T-helper 17 cell (primary cell): ENCODE results near the gene GUCY2C. TPM values are rescaled to one million over a fixed set of nuclear protein-coding genes. Genes with fewer than 3 reads are reported as not detected.

Experiments used
- ATAC-seq: fragments of 150-1000 bp; cut with Tn5 transposase; 2 replicates; pipeline ENCODE4 v1.10.0; 2021; ENCODE audit warnings: mild to moderate bottlenecking, moderate library complexity
- DNase-seq, 3 donors: peaks; one replicate each; pipeline versions ENCODE4 v3.0.0 to v3.0.0-alpha.2; 2020 to 2021
- H3K9me3 ChIP-seq: one replicate; pipeline ENCODE4 v1.7.0; 2013; ENCODE audit warnings: low read length, mild to moderate bottlenecking; ENCODE audit not compliant: control insufficient read depth, poor library complexity, severe bottlenecking
- H3K27ac Mint-ChIP-seq: one replicate; pipeline ENCODE4 v1.8.0; 2022; ENCODE audit warnings: mild to moderate bottlenecking, moderate library complexity, mixed read lengths
- H3K27me3 Mint-ChIP-seq: one replicate; pipeline ENCODE4 v1.8.0; 2022; ENCODE audit warnings: mixed read lengths
- H3K36me3 Mint-ChIP-seq: one replicate; pipeline ENCODE4 v1.8.0; 2022; ENCODE audit warnings: low read depth, mixed read lengths
- H3K4me1 Mint-ChIP-seq: one replicate; pipeline ENCODE4 v1.8.0; 2022; ENCODE audit warnings: mild to moderate bottlenecking, mixed read lengths
- H3K4me3 Mint-ChIP-seq: one replicate; pipeline ENCODE4 v1.8.0; 2022; ENCODE audit warnings: mild to moderate bottlenecking, moderate library complexity, mixed read lengths
- total RNA-seq, 4 donors: library from RNA in 2 of 4; stranded (reverse) in 2 of 4; gene quantifications; one replicate each; pipeline ENCODE4 v1.2.3 and lab custom pipeline; 2022 to 2026

The GUCY2C gene
- total RNA-seq, 2 donors from 2014 or later = not detected

DNA sequence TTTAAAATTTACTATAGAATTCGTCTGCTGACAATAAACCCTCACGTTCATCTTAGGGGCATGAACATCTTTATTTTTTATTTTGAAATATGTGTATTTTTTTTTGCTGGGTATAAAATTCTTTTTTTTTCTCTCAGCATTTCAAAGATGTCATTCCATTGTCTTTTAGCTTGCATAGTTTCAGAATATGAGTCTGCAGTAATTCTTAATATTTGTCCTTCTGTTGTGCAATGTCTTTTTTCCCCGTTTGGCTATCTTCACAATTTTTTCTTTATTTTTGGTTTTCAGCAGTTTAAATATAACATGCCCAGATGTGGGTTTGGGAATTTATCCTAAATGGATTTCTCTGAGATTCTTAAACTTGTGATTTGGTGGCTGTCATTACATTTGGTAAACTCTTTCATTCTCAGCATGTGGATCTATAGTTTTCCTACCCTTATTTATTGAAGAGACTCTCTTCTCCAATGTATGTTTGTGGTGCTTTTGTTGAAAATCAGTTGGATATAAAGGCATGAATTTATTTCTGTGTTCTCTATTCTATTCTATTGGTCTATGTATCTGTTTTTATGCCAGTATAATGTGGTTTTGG lies 90.9 kb downstream of the GUCY2C start:
- H3K36me3 Mint-ChIP-seq = peaks cover 4% of the 10 kb centered on the region
- no peaks in the 10 kb centered on the region for H3K4me1 Mint-ChIP-seq
- no peak overlapping the region for H3K4me3 Mint-ChIP-seq
- no peaks in the 10 kb centered on the region for H3K27me3 Mint-ChIP-seq
- no peak overlapping the region for H3K27ac Mint-ChIP-seq
- peaks cover 4% of the 10 kb centered on the region for H3K9me3 ChIP-seq
- DNase-seq (no peak), ATAC-seq (no peak)

DNA sequence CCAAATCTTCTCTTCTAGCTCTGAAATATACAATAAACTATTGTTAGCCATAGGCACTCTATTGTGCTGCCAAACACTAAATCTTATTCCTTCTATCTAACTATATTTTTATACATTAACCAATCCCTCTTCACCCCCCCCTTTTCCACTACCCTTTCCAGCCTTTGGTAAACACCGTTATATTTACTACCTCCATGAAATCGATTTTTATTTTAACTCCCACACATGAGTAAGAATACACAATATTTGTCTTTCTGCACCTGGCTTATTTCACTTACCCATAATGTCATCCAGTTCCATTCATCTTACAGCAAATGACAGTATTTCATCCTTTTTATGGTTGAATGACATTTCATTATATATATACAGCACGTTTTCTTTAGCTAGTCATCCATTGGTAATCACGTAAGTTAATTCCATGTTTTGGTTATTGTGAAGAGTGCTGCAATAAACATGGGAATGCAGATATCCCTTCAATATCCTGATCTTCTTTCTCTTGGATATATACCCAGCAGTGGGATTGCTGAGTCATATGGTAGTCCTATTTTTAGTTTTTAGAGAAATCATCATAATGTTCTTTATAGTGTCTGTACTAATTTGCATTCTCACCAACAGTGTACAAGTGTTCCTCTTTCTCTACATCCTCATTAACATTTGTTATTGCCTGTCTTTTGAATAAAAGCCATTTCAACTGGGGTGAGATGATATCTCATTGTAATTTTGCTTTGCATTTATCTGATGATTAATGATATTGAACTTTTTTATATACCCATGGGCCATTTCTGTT lies 94.5 kb downstream of the GUCY2C start:
- no peak overlapping the region for H3K27ac Mint-ChIP-seq

GRCh38 chr12:14597480-14597879 lies 98.9 kb downstream of the GUCY2C start:
- Mint-ChIP-seq H3K27me3 (no peaks in the 10 kb centered on the region), H3K36me3 (no peaks in the 10 kb centered on the region), H3K4me1 (no peaks in the 10 kb centered on the region), H3K4me3 (no peak overlapping the region), H3K27ac (no peak overlapping the region)
- ATAC-seq = no peak
- DNase-seq = no peak
- no peaks in the 10 kb centered on the region for H3K9me3 ChIP-seq

More for the DNA sequence above, 94.5 kb downstream of the GUCY2C start:
- Mint-ChIP-seq H3K27me3 (no peaks in the 10 kb centered on the region), H3K4me3 (no peak overlapping the region), H3K36me3 (peaks cover 4% of the 10 kb centered on the region), H3K4me1 (no peaks in the 10 kb centered on the region)
- ATAC-seq (no peak), DNase-seq (no peak)
- H3K9me3 ChIP-seq = peaks cover 4% of the 10 kb centered on the region

GRCh38 chr12:14591719-14592118 lies 104.7 kb downstream of the GUCY2C start:
- no peak overlapping the region for H3K4me3 Mint-ChIP-seq
- no peaks in the 10 kb centered on the region for H3K27me3 Mint-ChIP-seq
- no peaks in the 10 kb centered on the region for H3K36me3 Mint-ChIP-seq
- ATAC-seq (no peak), DNase-seq (no peak)
- H3K4me1 Mint-ChIP-seq = no peaks in the 10 kb centered on the region
- no peak overlapping the region for H3K27ac Mint-ChIP-seq
- H3K9me3 ChIP-seq = no peaks in the 10 kb centered on the region

DNA sequence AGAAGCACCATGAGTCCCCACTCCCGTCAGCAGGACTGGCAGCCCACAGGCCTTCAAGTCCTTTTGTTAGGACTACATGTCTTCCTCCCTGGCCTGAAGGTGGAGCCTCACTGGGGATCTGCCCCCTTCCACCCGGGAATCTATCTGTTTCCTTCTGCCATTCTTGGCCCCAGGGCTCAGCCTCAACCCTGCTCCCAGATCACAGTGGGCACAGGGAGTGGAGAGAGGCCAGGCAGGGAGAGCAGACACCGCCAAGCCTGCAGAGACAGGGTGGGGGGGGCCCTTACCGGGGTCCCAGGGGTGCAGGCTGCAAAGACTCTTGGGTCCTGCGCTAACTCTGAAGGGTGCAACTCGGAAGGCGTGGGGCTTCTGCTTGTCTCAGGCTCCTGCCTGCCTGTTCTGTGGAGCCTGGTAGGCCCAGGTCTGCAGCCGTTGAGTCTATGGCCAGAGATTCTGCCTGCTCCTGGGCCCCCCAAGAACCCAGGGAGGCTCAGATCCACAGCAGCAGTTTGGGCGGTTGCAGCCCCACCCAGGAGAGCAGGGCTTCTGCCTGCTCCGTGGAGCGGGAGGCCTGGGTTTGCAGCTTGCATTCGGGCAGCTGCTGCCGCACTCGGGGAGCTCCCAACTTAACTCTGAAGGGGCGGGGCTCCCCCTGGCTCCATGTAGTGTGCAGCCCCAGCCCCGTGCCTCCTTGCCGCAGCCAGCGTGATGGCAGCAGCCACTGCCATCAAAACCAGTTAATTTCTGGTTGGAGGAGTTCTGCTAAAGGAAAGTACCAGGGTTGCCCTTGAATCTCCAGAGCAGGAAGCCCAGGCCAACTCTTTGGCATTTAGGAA lies 107.0 kb downstream of the GUCY2C start:
- H3K9me3 ChIP-seq = no peaks in the 10 kb centered on the region
- DNase-seq (no peak), ATAC-seq (no peak)
- Mint-ChIP-seq H3K36me3 (no peaks in the 10 kb centered on the region), H3K4me1 (no peaks in the 10 kb centered on the region), H3K27ac (no peak overlapping the region), H3K4me3 (no peak overlapping the region), H3K27me3 (no peaks in the 10 kb centered on the region)

DNA sequence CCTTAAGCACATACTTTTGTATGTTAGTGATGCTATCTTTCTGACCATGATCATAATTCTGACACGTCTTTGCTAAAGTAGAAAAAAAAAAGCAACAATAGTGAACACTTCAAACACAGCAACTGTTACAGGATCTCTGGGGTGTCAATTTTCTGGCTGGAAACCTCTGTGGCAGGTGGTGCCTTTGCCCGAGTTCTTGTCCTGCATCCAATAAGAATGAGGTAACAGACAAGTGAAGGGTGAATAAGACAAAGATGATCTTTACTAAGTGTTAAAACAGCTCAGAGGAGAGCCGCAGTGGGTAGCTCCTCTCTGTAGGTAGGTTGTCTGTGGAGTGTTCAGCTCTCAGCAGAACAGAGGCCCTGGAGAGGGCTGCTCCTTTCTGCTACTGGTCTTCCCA lies 107.8 kb downstream of the GUCY2C start:
- ATAC-seq (no peak), DNase-seq (no peak)
- H3K9me3 ChIP-seq = no peaks in the 10 kb centered on the region
- Mint-ChIP-seq H3K4me3 (no peak overlapping the region), H3K27me3 (no peaks in the 10 kb centered on the region), H3K27ac (no peak overlapping the region), H3K4me1 (no peaks in the 10 kb centered on the region), H3K36me3 (no peaks in the 10 kb centered on the region)

DNA sequence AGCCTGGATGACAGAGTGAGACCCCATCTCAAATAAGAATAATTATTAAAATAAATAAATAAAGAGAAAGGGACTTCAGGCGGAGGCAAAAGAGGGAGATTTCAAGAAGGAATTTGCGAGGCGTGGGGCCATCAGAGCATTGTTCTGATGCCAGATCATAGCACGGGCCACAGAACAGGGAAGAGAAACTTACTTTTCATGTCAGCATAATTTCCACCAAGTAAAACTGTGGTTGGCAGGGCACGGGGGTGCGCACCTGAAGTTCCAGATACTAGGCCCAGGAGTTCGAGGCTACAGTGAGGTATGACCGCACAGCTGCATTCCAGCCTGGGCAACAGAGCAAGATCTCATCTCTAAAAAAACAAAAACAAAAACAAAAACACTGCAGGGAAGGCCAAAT lies 117.8 kb downstream of the GUCY2C start:
- DNase-seq (no peak), ATAC-seq (no peak)
- no peak overlapping the region for H3K27ac Mint-ChIP-seq
- no peaks in the 10 kb centered on the region for H3K36me3 Mint-ChIP-seq
- peaks cover 6% of the 10 kb centered on the region for H3K27me3 Mint-ChIP-seq
- no peak overlapping the region for H3K4me3 Mint-ChIP-seq
- H3K4me1 Mint-ChIP-seq = peaks cover 22% of the 10 kb centered on the region
- no peaks in the 10 kb centered on the region for H3K9me3 ChIP-seq

- Mint-ChIP-seq H3K27me3 (peaks cover 6% of the 10 kb centered on the region), H3K4me1 (peaks cover 22% of the 10 kb centered on the region), H3K36me3 (no peaks in the 10 kb centered on the region), H3K4me3 (peak overlapping the region; percentile 31), H3K27ac (peak overlapping the region; percentile 14)
- H3K9me3 ChIP-seq = no peaks in the 10 kb centered on the region
- ATAC-seq (peak; percentile 98), DNase-seq (no peak)
Measured at GRCh38 chr12:14577344-14577743, 119.1 kb downstream of the GUCY2C start.

- Mint-ChIP-seq H3K27me3 (peaks cover 6% of the 10 kb centered on the region), H3K4me3 (peak overlapping the region; percentile 41), H3K27ac (peak overlapping the region; percentile 14), H3K36me3 (no peaks in the 10 kb centered on the region), H3K4me1 (peaks cover 22% of the 10 kb centered on the region)
- no peaks in the 10 kb centered on the region for H3K9me3 ChIP-seq
- ATAC-seq (peak; percentile 16), DNase-seq (no peak)
Measured at GRCh38 chr12:14576896-14577295, 119.5 kb downstream of the GUCY2C start.

DNA sequence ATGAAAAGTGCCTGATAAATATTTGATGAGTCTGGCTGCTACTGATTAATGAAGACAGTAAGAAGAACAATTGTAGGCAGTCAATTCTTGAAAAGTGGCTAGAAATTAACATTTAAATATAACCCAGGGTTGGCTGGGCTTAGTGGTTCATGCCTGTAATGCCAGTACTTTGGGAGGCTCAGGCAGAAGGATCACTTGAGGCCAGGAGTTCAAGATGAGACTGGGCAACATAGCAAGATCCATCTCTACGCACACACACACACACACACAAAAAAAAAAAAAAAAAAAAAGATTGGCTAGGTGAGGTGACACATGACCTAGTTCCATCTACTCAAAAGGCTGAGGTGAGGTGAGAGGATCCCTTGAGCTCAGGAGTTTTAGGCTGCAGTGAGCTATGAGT lies 120.8 kb downstream of the GUCY2C start:
- DNase-seq = no peak
- Mint-ChIP-seq H3K4me3 (no peak overlapping the region), H3K4me1 (peaks cover 22% of the 10 kb centered on the region)

DNA sequence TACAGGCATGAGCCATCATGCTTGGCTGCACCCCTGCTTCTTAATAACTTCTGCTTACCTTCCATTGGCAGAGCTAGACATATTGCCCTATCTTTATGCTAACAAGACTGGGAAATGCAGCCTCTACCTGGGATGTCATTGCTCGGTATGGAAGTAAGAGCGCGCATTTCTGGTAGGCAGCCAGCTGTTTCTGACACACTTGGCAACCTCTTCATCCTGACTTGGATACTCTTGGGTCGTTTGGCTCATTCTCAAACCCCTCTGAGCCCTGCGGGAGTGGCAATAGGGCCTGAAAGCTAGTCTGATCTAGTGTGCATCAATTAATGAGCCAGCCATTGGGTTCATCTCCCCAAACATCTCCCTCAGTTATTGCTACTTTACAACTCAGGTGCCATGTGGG lies 123.3 kb downstream of the GUCY2C start:
- no peak for ATAC-seq

More for the DNA sequence above, 120.8 kb downstream of the GUCY2C start:
- Mint-ChIP-seq H3K27me3 (peaks cover 9% of the 10 kb centered on the region), H3K27ac (peak overlapping the region; percentile 62), H3K36me3 (no peaks in the 10 kb centered on the region)
- H3K9me3 ChIP-seq = no peaks in the 10 kb centered on the region
- no peak for ATAC-seq

GRCh38 chr12:14572401-14572800 lies 124.0 kb downstream of the GUCY2C start:
- no peak for ATAC-seq
- Mint-ChIP-seq H3K4me3 (no peak overlapping the region), H3K27ac (no peak overlapping the region), H3K4me1 (peaks cover 11% of the 10 kb centered on the region), H3K27me3 (peaks cover 30% of the 10 kb centered on the region), H3K36me3 (peaks cover 2% of the 10 kb centered on the region)
- H3K9me3 ChIP-seq = no peaks in the 10 kb centered on the region
- no peak for DNase-seq

More for the DNA sequence above, 123.3 kb downstream of the GUCY2C start:
- H3K36me3 Mint-ChIP-seq = peaks cover 2% of the 10 kb centered on the region
- H3K4me3 Mint-ChIP-seq = no peak overlapping the region
- H3K9me3 ChIP-seq = no peaks in the 10 kb centered on the region
- no peak for DNase-seq
- H3K27ac Mint-ChIP-seq = no peak overlapping the region
- peaks cover 16% of the 10 kb centered on the region for H3K4me1 Mint-ChIP-seq
- peaks cover 26% of the 10 kb centered on the region for H3K27me3 Mint-ChIP-seq

- H3K36me3 Mint-ChIP-seq = peaks cover 2% of the 10 kb centered on the region
- H3K27ac Mint-ChIP-seq = no peak overlapping the region
- no peaks in the 10 kb centered on the region for H3K9me3 ChIP-seq
- no peak overlapping the region for H3K4me3 Mint-ChIP-seq
- H3K4me1 Mint-ChIP-seq = peaks cover 8% of the 10 kb centered on the region
- peaks cover 34% of the 10 kb centered on the region for H3K27me3 Mint-ChIP-seq
- ATAC-seq (no peak), DNase-seq (no peak)
Measured at GRCh38 chr12:14571779-14572178, 124.6 kb downstream of the GUCY2C start.
